ENCODE measurements around the gene MKS1. TPM values are rescaled to one million over a fixed set of nuclear protein-coding genes. Genes with fewer than 3 reads are reported as not detected.

Gene MKS1
- total and polyA plus RNA-seq, 10 of the 15 experiments (the other 5 are each of a cell fraction or from before 2014, with no cell fraction given) = 5.7 to 21.4 (median 13.9) TPM

GRCh38 chr17:58232707-58233156, 13.7 kb upstream of the MKS1 start:
- Histone ChIP-seq H3K9me3 (replicated peaks; ENCODE audit: control insufficient read depth, insufficient read depth, low read length) (no peaks in the 10 kb centered on the region; the same call in 2 of the 3 replicates), H3K36me3 (ENCODE audit: control insufficient read depth in 2 of 2, insufficient read depth in 2 of 2, low read length in 1 of 2) (no peaks in the 10 kb centered on the region), H2AFZ (ENCODE audit: control insufficient read depth, low read depth, low read length) (peak overlapping the region; percentile 90), H3K4me1 (ENCODE audit: control insufficient read depth, insufficient read depth, low read length) (peaks cover 21% of the 10 kb centered on the region), H3K79me2 (ENCODE audit: control insufficient read depth, insufficient read depth, low read length) (no peaks in the 10 kb centered on the region), H3K4me2 (ENCODE audit: control insufficient read depth, insufficient read depth) (peak overlapping the region; percentile 95), H3K4me3 (peak overlapping the region; percentile 11; the same call in 1 of the 2 replicates), H3K9ac (ENCODE audit: control insufficient read depth, insufficient read depth, low read length) (peak overlapping the region; percentile 30; the same call in 1 of the 2 replicates), H4K20me1 (ENCODE audit: control insufficient read depth, insufficient read depth) (no peaks in the 10 kb centered on the region), H3K27ac (ENCODE audit: control insufficient read depth, insufficient read depth) (peak overlapping the region; percentile 67), H3K27me3 (replicated peaks in 1 of 2; ENCODE audit: control insufficient read depth in 2 of 2, insufficient read depth in 2 of 2, low read length in 1 of 2) (no peaks in the 10 kb centered on the region; a peak in 1 of 4 replicates)
- CTCF ChIA-PET = interaction anchor here (0.7 to 7.0 kb wide), 8 partner anchors 8 to 84 kb away, joined by 3 to 78 read pairs (median 6); partner anchors contain the start of gene MKS1
- RAD21 ChIA-PET (ENCODE audit: unreplicated experiment) = interaction anchor here (0.9 to 1.7 kb wide), 11 partner anchors 13 to 185 kb away, joined by 3 to 13 read pairs (median 5); partner anchors contain the start of gene MKS1
- WGBS (ENCODE audit: insufficient coverage, insufficient replicate concordance, low lambda C conversion rate, missing lambda C conversion rate) = under 1% methylated on average over 12 of the region's 12 CpGs
- ATAC-seq = peak; percentile 92
- POLR2A ChIA-PET = interaction anchor here (0.8 to 1.6 kb wide), 8 partner anchors 12 to 112 kb away, joined by 3 to 8 read pairs (median 4); partner anchors contain the start of gene MKS1
- peak; percentile 87 for DNase-seq (ENCODE audit: low read depth, low spot score)
- intact Hi-C loops (cut with micrococcal nuclease; ENCODE audit: unreplicated experiment) = no loop called here
- BruUV-seq (replicated peaks) = no TSS peak
- in situ Hi-C loops (cut with MboI) = no loop called here
- peak; percentile 92 for FAIRE-seq
- SMC1A ChIA-PET (ENCODE audit: uncharacterized antibody, unreplicated experiment) = interaction anchor here (0.6 to 2.4 kb wide), 15 partner anchors 9 to 1401 kb away, joined by 3 to 12 read pairs (median 3); partner anchors contain the start of gene MKS1
- TF ChIP-seq NRF1 (conservative IDR thresholded peaks at IDR 0.05; ENCODE audit: low read depth, low read length) (no peak), BACH1 (IDR thresholded peaks at IDR 0.05; ENCODE audit: borderline replicate concordance) (no peak), FOS (IDR thresholded peaks at IDR 0.05; ENCODE audit: borderline replicate concordance, extremely low read depth, insufficient read length) (no peak), MEF2B (IDR thresholded peaks at IDR 0.05; ENCODE audit: partially characterized antibody, poor library complexity, severe bottlenecking) (peak; percentile 67), SREBF2 (IDR thresholded peaks at IDR 0.05; ENCODE audit: low read length) (no peak), USF1 (IDR thresholded peaks at IDR 0.05; ENCODE audit: borderline replicate concordance, extremely low read length, insufficient read depth, low read depth, low read length) (no peak), PRDM15 (CRISPR knock-in tag; IDR thresholded peaks at IDR 0.05) (no peak), TCF12 (IDR thresholded peaks at IDR 0.05; ENCODE audit: low read depth, low read length) (no peak), IKZF2 (IDR thresholded peaks at IDR 0.05) (peak; percentile 86 to 87), TARDBP (IDR thresholded peaks at IDR 0.05; ENCODE audit: borderline replicate concordance) (no peak), RBBP5 (conservative IDR thresholded peaks at IDR 0.05) (no peak), PBX3 (IDR thresholded peaks at IDR 0.05; ENCODE audit: insufficient replicate concordance, low read depth, low read length) (no peak), POLR2AphosphoS2 (IDR thresholded peaks at IDR 0.05; ENCODE audit: low read depth, low read length) (no peak), ZNF622 (IDR thresholded peaks at IDR 0.05) (no peak), GABPA (IDR thresholded peaks at IDR 0.05; ENCODE audit: low read depth) (no peak), STAT3 (IDR thresholded peaks at IDR 0.05; ENCODE audit: low read depth, low read length) (no peak), POLR2A (IDR thresholded peaks at IDR 0.05; ENCODE audit: low read depth, low read length) (peak; percentile 56), EGR1 (IDR thresholded peaks at IDR 0.05; ENCODE audit: borderline replicate concordance in 1 of 2, low read depth in 2 of 2, low read length in 2 of 2) (peak in 1 of 2 experiments; percentile 67; a peak in 2 of 3 replicates), PAX8 (IDR thresholded peaks at IDR 0.05) (no peak), ZNF384 (IDR thresholded peaks at IDR 0.05; ENCODE audit: borderline replicate concordance, low read depth, low read length) (no peak)

Data from GM12878 (cell line).